ENCODE data around the gene HS3ST4.
"Not testable (repeated sequence)": the region's sequence is repeated elsewhere in the genome, so short reads cannot be mapped to it uniquely, and the experiment has no call there.

Gene HS3ST4

GRCh38 chr16:25988084-25988483, 296.3 kb downstream of the HS3ST4 start:
- no peak for DNase-seq (ENCODE audit: low read depth, low spot score)

- DNase-seq (ENCODE audit: low read depth, low spot score): no peak
Observed at GRCh38 chr16:25988882-25989281, 297.1 kb downstream of the HS3ST4 start.

DNA sequence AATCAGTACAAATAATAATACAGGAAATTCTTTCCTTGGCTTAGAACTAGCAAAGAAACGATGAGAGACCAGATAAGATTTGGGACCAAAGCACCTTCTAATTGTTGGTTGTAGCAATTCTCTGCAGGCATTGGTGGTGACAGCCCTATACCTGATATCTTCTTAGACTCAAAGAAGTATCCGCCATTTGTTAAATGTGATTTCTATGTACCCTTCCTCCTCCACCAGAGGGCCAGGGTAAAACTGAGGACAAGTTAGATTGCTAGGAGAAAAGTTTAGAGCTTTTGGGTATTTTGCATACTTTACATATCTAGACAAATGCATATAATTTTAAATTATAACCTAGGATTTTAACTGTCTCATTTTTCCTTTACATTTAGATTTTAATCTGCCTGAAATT, 304.3 kb downstream of the HS3ST4 start:
- DNase-seq (ENCODE audit: low read depth, low spot score): no peak

DNA sequence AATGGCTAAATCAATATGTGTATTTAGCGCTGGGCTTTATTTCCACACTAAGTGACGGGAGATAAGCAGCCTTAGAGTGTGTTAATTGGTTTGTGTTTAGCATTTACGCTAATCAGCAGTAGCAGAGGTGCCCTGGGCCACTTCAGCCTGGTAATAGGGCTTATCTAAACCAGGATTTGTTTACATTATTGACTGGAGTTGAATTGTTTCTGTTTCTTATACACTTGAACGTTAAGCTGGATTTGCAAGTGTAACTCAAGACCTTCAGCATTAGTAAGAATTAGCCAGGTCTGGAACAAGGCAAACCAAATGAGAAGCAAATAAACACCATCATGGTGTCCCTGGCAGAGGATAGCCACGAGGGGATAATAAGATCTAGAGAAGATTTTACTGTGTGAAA, 313.6 kb downstream of the HS3ST4 start:
- no peak for DNase-seq (ENCODE audit: low read depth, low spot score)

GRCh38 chr16:26012376-26012775, 320.6 kb downstream of the HS3ST4 start:
- no peak for DNase-seq (ENCODE audit: low read depth, low spot score)

GRCh38 chr16:26015776-26016175, 324.0 kb downstream of the HS3ST4 start:
- no peak for DNase-seq (ENCODE audit: low read depth, low spot score)

- DNase-seq (ENCODE audit: low read depth, low spot score): no peak
Observed at GRCh38 chr16:26016989-26017388, 325.2 kb downstream of the HS3ST4 start.

DNA sequence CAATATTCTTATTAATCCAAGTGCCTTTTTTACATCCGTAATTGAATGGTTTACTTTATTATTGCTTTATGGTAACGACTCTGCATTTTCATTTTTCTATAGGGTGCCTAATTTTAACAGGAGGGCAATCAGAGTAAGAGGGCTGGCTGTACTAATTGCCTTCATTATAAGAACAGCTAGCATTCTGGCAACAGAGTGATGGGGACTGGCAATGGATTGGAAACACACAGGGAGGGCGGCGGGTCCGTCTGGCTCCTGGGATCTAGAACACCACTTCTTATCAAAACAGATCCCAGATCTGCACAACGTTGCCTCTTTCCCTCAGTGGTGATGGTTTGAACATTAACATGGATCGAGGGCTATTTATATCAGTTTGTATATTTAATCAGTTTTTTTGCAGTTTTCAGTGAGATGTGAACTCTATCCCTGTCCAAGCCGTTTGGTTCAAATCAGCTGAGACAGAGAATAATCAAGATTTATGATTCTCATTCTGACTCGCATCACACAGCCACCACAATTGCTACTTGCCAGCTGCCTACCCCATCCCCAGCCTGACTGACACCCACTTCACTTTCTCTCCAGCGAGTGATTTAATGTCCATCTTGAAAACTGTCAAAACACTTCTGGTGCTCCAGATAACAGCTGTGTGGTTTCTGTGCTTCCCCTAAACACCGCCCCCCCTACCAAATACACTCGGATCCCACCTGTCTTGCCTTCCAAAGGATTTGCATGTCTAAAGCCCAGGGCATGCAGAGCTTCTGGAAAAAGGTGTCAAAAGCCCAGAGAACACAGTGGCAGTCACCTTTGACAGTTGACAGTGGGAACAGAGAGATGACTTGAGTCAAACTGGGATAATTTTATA, 327.9 kb downstream of the HS3ST4 start:
- no peak for DNase-seq (ENCODE audit: low read depth, low spot score)

- DNase-seq (ENCODE audit: low read depth, low spot score): no peak
Observed at GRCh38 chr16:26026709-26027450, 335.1 kb downstream of the HS3ST4 start.

- no peak for DNase-seq (ENCODE audit: low read depth, low spot score)
Observed at GRCh38 chr16:26031286-26031685, 339.5 kb downstream of the HS3ST4 start.

DNA sequence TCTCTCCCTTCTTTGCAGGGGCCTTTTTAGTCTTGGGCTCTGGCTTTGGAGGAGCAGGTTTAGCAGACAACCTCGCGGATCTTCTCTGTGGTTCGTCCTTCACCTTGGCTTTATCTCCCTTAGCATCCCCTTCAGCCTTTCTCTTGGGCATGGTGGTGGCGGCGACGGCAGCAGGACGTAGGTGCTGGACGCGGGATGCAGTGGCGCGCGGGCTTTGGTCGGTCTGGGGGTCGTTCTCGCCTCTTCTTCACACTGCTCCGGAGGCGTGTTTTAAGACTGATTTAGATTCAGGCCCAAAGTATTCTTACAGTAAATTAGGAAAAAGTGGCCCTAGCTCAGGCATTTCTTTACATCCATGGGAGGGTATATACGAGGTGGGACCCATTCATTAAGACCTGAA, 340.9 kb downstream of the HS3ST4 start:
- DNase-seq (ENCODE audit: low read depth, low spot score): not testable (repeated sequence)

DNA sequence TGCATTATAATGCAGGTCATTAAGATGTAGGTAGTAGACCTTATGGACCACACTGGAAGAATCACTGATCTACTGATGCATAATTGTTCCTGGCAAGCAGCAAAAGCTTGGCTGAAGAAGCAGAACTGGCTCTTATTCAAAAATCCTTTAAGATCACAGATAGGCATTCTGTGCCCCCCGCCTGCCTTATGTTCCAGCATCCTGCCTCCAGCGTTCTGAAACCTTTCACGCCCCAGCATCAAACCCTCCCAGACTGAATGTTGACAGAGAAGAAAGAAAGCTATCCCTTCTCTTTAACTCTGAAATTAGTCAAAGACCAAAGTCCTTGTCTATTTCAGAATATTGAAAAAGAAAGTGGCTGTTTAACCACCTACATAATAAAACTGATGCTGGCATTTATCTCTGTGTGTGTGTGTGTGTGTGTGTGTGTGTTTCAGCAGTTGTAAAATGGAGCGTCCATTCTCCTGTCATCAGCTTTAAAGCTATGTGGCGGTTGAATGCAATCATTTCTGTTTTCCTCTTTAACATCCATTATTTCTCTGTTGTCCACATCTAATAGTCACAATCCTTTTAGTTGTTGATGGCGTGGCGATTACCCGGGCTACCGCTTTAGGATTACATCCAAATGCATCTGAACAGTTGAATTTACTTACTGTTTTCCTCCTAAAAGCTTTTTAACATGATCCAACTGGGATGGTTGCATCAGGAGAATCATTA, 350.4 kb downstream of the HS3ST4 start:
- no peak for DNase-seq (ENCODE audit: low read depth, low spot score)

DNA sequence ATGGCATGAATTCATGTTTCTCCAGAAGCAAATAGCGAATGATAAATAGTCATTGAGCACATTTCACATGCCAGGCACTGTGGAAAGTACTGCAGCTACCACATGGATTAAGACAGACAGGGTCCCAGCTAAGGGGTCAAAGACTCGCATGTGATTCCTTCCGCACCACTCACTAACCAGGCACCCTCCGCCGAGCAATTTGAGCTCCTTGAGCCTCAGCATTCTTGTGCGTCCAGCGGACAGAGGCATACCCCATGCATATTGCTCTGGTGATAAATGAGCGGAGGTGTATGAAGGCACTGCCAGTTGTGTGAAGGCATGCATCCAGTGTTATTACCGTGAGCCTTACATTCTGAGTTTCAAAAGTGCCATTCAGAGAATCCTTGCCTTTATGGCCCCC, 358.7 kb downstream of the HS3ST4 start:
- DNase-seq (ENCODE audit: low read depth, low spot score): no peak

DNA sequence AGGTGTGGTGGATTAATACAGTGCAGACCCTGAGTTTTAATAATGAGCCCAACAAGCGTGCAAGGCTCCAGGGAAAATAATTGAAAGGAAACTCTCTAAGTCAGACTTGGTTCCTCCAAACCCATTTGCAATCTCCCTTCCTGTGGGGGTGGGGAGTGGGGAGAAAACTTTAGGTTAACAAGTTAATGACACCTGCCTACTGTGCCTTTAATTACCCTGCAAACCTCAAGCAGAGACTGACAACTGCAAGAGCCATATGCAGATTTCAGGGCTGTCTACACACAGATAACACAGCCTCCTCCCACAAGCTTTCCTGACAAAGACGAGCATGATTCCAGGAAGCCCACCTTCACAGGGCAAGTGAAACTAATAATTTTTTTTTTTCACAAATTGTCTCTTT, 359.3 kb downstream of the HS3ST4 start:
- DNase-seq (ENCODE audit: low read depth, low spot score): no peak

- no peak for DNase-seq (ENCODE audit: low read depth, low spot score)
Observed at GRCh38 chr16:26053889-26054288, 362.1 kb downstream of the HS3ST4 start.

- no peak for DNase-seq (ENCODE audit: low read depth, low spot score)
Observed at GRCh38 chr16:26058326-26058725, 366.6 kb downstream of the HS3ST4 start.

- no peak for DNase-seq (ENCODE audit: low read depth, low spot score)
Observed at GRCh38 chr16:26070302-26071100, 378.7 kb downstream of the HS3ST4 start.

DNA sequence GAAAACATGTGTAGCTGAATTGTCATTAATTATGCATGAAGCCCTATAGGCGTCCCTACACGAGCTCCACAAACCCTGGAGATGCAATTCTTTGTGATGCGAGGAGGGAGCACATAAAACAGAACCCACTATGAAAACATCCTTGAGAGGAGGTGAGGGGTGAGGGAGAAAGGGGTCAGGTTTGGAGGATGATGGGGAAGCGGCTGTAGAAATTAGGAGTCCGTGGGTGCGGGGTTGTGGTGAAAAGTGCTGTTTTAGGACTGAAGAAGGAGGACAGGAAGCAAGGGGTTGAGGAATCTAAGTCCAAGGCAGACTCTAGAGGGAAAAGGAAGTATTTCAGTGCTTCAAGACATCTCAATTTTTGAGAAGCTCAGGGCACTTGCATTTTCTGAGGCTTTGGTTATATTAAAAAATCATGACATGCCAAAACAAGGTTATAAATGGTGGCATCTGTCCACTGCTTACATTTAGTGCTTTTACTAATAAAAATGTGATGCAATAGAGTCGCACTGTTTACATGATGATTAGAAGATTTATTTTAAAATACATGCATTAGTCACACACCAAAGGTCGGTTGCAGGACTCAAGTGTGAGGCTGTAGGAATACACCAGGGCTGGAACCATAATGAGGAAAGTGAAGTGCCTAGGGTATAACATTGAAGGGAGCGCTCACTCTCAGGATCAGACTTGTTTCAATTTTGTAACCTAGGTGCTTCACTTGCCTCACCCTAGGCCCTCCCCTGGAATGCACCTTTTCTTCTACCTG, 379.5 kb downstream of the HS3ST4 start:
- no peak for DNase-seq (ENCODE audit: low read depth, low spot score)

- no peak for DNase-seq (ENCODE audit: low read depth, low spot score)
Observed at GRCh38 chr16:26078716-26079355, 387.1 kb downstream of the HS3ST4 start.

- no peak for DNase-seq (ENCODE audit: low read depth, low spot score)
Observed at GRCh38 chr16:26087091-26087490, 395.3 kb downstream of the HS3ST4 start.
